Stimulated activated naive B cell treated with anti-CD40 and anti-IgM and Interleukin-4, amounts not matched to agents 10 μg/mL and 1 μg/mL and 100 μg/mL, for 72 hours (primary cell): ENCODE data around the gene ADH6.
"Not testable (repeated sequence)": the region's sequence is repeated elsewhere in the genome, so short reads cannot be mapped to it uniquely, and the experiment has no call there.

Source experiments
- ATAC-seq, 2 donors: fragments of 150-1000 bp; cut with Tn5 transposase; replicated peaks; 2 replicates each; pipeline ENCODE4 v1.10.0; 2021; ENCODE audit warnings: moderate library complexity in 1 of 2
- DNase-seq: peaks from one replicate; pipeline ENCODE4 v3.0.0; 2021
- H3K27ac Mint-ChIP-seq: one replicate; pipeline ENCODE4 v1.8.0; 2022; ENCODE audit warnings: mild to moderate bottlenecking, mixed read lengths
- H3K27me3 Mint-ChIP-seq, 2 donors: one replicate each; pipeline ENCODE4 v1.8.0; 2022; ENCODE audit warnings: mixed read lengths in 2 of 2
- H3K36me3 Mint-ChIP-seq, 2 donors: one replicate each; pipeline ENCODE4 v1.8.0; 2022; ENCODE audit warnings: mixed read lengths in 2 of 2, mild to moderate bottlenecking in 1 of 2
- H3K4me1 Mint-ChIP-seq, 2 donors: one replicate each; pipeline ENCODE4 v1.8.0; 2022; ENCODE audit warnings: mixed read lengths in 2 of 2, mild to moderate bottlenecking in 1 of 2
- H3K4me3 Mint-ChIP-seq, 2 donors: one replicate each; pipeline ENCODE4 v1.8.0; 2022; ENCODE audit warnings: mild to moderate bottlenecking in 2 of 2, mixed read lengths in 2 of 2, moderate library complexity in 1 of 2
- H3K9me3 Mint-ChIP-seq, 2 donors: one replicate each; pipeline ENCODE4 v1.8.0; 2022; ENCODE audit warnings: mixed read lengths in 2 of 2, mild to moderate bottlenecking in 1 of 2

The ADH6 gene

DNA sequence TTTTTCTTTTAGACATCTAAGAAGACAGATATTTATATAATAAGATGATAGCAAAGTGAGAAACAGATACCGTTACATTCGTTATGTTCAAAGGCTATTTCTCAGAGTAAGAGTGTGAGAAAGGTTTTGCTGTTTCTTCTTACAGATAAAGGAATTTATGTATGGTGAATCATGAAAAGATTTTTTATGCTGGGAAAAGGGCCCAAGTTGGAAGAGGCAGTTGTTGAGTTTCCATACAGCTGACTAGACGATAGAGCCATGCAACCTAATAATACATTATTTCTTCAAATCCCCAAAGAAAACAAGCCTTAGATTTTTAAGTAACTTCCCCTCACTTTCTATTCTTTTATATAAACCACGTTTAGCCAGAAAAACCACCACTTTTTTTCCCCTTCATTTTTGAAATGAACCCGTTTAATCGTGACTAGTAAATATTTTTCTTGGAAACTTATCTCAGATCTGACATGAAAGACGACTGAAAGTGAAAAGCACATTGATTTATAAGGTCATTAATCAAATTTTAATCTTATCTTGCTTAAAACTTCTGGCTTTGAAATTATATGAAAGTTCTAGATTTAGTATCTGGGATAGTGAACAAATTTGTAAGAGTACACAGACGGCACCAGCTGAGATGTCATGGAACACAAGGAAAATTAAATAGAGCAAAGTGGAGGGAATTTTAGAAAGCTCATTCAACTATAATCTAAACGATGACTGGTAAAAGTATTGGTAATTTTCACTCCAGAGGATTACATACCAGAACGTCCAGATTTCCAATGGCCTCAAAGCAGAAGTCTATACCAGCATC lies 10.9 kb downstream of the ADH6 start:
- Mint-ChIP-seq H3K27me3 (no peaks in the 10 kb centered on the region), H3K4me3 (no peak overlapping the region), H3K4me1 (no peaks in the 10 kb centered on the region), H3K9me3 (peaks cover 0 to 2% of the 10 kb centered on the region in 2 donors), H3K27ac (no peak overlapping the region), H3K36me3 (no peaks in the 10 kb centered on the region)
- DNase-seq = no peak
- ATAC-seq = no peak

DNA sequence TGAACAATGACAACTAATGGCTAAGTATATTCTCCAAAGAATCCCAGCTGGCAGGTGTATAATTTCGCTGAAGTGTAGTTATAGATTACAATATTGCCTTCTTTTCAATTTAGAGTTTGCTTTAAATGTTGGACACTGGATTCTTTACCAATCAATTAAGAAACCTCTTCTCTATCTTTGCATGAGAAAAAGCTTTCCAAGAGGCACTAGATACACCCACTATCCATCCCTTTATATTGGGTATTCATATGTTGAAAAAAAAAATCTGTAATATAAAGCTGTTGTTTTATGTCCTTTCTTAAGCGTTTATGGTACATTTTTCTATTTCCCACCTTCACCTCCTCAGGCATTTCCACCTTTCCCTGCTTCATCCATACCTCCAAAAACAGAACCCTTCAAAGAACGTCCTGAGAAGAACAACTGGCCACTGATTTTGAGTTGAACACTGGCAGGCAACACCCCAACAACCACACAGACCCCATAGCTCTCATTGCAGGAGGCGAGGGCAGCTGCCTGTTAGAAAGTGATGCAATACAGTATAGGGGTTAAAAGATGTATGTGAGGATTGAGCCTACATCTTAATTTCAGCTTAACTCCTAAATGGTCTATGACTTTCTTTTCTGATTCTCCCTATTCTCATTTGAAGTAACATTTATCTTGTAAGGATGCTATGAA lies 11.8 kb downstream of the ADH6 start:
- DNase-seq (no peak), ATAC-seq (no peak)
- no peaks in the 10 kb centered on the region for H3K36me3 Mint-ChIP-seq
- no peaks in the 10 kb centered on the region for H3K4me1 Mint-ChIP-seq
- H3K4me3 Mint-ChIP-seq = no peak overlapping the region
- H3K27me3 Mint-ChIP-seq = no peaks in the 10 kb centered on the region
- H3K9me3 Mint-ChIP-seq = peaks cover 0 to 2% of the 10 kb centered on the region in 2 donors
- H3K27ac Mint-ChIP-seq = no peak overlapping the region

DNA sequence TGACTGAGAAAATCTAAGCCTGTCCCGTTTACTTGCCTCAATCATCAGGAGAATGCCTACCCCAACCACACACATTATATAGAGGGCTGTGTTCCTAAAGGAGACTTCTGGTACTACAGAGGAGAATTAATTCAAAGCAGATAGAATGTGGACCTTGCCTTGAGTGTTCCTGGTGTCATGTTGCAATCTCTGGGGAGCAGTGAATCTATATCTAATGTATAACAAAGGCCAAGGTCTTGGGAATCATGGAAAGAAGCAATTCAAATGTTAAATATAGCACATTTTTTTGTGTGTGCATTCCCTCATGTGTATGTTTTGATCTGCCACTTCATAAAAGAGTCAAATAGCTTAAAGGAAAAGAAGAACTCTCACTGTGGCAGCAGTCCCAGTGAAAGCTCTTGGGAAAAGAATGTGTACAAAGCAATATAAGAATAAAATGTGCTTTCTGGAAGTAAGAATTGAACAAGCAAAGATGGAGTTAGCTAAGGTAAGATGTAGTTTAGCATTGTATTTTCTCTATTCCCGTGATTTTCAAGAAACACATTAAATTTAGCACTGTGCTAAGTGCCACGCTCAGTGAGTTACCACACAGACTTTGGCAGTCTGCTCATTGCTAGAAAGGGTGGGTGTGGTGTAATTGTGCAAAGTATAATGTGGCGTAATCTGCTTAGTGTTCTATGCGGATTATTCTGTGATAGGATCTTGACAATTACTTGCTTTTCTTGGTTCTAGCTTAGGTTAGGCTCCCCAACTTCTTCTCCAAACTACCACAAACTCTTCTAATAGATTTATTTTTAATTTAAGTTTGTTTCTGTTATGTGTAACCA lies 13.7 kb downstream of the ADH6 start:
- no peaks in the 10 kb centered on the region for H3K4me1 Mint-ChIP-seq
- no peaks in the 10 kb centered on the region for H3K9me3 Mint-ChIP-seq
- no peak overlapping the region for H3K4me3 Mint-ChIP-seq
- ATAC-seq = no peak
- no peaks in the 10 kb centered on the region for H3K36me3 Mint-ChIP-seq
- DNase-seq = no peak
- no peak overlapping the region for H3K27ac Mint-ChIP-seq
- H3K27me3 Mint-ChIP-seq = no peaks in the 10 kb centered on the region

- no peak for DNase-seq
- Mint-ChIP-seq H3K36me3 (no peaks in the 10 kb centered on the region), H3K9me3 (peaks cover 0 to 2% of the 10 kb centered on the region in 2 donors), H3K4me1 (no peaks in the 10 kb centered on the region), H3K4me3 (no peak overlapping the region), H3K27me3 (no peaks in the 10 kb centered on the region), H3K27ac (no peak overlapping the region)
- no peak for ATAC-seq
These were observed 16.5 kb downstream of the ADH6 start for GRCh38 chr4:99202536-99202935.

DNA sequence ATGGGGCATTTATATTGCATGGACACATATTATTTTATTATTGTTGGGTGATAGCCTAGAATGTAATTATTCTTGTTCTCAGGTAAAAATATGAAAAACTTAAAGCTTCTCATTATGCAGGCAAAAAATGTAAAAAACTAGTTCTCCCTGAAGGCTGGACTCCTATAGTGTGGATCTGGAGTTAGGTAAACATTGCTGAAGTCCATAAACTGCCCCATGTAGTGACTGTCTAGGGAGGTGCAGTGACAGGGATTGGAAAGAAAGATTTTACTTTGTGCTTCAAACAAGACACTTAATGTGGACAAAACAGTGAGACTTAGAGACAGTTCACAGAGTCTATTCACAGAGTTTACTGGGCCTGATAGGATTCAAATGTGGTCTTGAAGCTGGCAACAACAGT lies 17.0 kb downstream of the ADH6 start:
- no peaks in the 10 kb centered on the region for H3K36me3 Mint-ChIP-seq
- no peaks in the 10 kb centered on the region for H3K4me1 Mint-ChIP-seq
- no peak for ATAC-seq
- no peak for DNase-seq
- H3K27me3 Mint-ChIP-seq = no peaks in the 10 kb centered on the region
- no peak overlapping the region for H3K27ac Mint-ChIP-seq
- H3K4me3 Mint-ChIP-seq = no peak overlapping the region
- H3K9me3 Mint-ChIP-seq = peaks cover 0 to 2% of the 10 kb centered on the region in 2 donors

GRCh38 chr4:99201690-99202089 lies 17.4 kb downstream of the ADH6 start:
- peaks cover 0 to 2% of the 10 kb centered on the region in 2 donors for H3K9me3 Mint-ChIP-seq
- no peak overlapping the region for H3K4me3 Mint-ChIP-seq
- ATAC-seq = no peak
- H3K27me3 Mint-ChIP-seq = no peaks in the 10 kb centered on the region
- H3K27ac Mint-ChIP-seq = no peak overlapping the region
- H3K4me1 Mint-ChIP-seq = no peaks in the 10 kb centered on the region
- DNase-seq = no peak
- H3K36me3 Mint-ChIP-seq = no peaks in the 10 kb centered on the region

DNA sequence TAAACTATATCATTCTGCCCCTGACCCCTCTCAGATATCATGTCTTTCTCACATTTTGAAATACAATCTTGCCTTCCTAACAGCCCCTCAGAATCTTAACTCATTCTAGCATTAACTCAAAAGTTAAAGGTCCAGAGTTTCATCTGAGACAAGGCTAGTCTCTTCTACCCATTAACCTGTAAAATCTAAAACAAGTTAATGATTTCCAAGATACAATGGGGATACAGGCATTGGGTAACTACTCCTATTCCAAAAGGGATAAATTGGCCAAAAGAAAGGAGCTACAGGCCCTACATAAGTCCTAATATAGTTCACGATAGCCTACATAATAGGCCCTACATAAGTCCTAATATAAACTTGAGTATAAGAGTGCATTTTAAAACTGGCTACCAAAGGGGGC lies 18.9 kb downstream of the ADH6 start:
- Mint-ChIP-seq H3K27me3 (no peaks in the 10 kb centered on the region), H3K4me1 (no peaks in the 10 kb centered on the region), H3K9me3 (peaks cover 0 to 2% of the 10 kb centered on the region in 2 donors), H3K4me3 (no peak overlapping the region), H3K27ac (no peak overlapping the region), H3K36me3 (no peaks in the 10 kb centered on the region)
- DNase-seq (no peak), ATAC-seq (no peak)

- no peak for ATAC-seq
- peaks cover 5 to 16% of the 10 kb centered on the region in 2 donors for H3K36me3 Mint-ChIP-seq
- H3K27me3 Mint-ChIP-seq = no peaks in the 10 kb centered on the region
- H3K4me1 Mint-ChIP-seq = no peaks in the 10 kb centered on the region
- DNase-seq = no peak
- peaks cover 16 to 24% of the 10 kb centered on the region in 2 donors for H3K9me3 Mint-ChIP-seq
- no peak overlapping the region for H3K4me3 Mint-ChIP-seq
- no peak overlapping the region for H3K27ac Mint-ChIP-seq
These were observed 28.7 kb downstream of the ADH6 start for GRCh38 chr4:99190336-99190735.

GRCh38 chr4:99189900-99190299 lies 29.1 kb downstream of the ADH6 start:
- H3K4me1 Mint-ChIP-seq, DNase-seq, H3K4me3 Mint-ChIP-seq, ATAC-seq, H3K27ac Mint-ChIP-seq, H3K27me3 Mint-ChIP-seq: not testable (repeated sequence)
- peaks cover 7 to 19% of the 10 kb centered on the region in 2 donors for H3K36me3 Mint-ChIP-seq
- H3K9me3 Mint-ChIP-seq = peaks cover 19 to 27% of the 10 kb centered on the region in 2 donors

GRCh38 chr4:99186029-99186428 lies 33.0 kb downstream of the ADH6 start:
- Mint-ChIP-seq H3K4me1 (no peaks in the 10 kb centered on the region), H3K27me3 (no peaks in the 10 kb centered on the region), H3K27ac (no peak overlapping the region), H3K36me3 (peaks cover 7 to 22% of the 10 kb centered on the region in 2 donors), H3K4me3 (no peak overlapping the region), H3K9me3 (peaks cover 15 to 26% of the 10 kb centered on the region in 2 donors)
- DNase-seq (no peak), ATAC-seq (no peak)

- no peak overlapping the region for H3K27ac Mint-ChIP-seq
- H3K9me3 Mint-ChIP-seq = peaks cover 12 to 23% of the 10 kb centered on the region in 2 donors
- no peaks in the 10 kb centered on the region for H3K27me3 Mint-ChIP-seq
- ATAC-seq (no peak), DNase-seq (no peak)
- H3K36me3 Mint-ChIP-seq = peaks cover 4 to 18% of the 10 kb centered on the region in 2 donors
- no peaks in the 10 kb centered on the region for H3K4me1 Mint-ChIP-seq
- no peak overlapping the region for H3K4me3 Mint-ChIP-seq
These were observed 33.5 kb downstream of the ADH6 start for GRCh38 chr4:99185581-99185980.

DNA sequence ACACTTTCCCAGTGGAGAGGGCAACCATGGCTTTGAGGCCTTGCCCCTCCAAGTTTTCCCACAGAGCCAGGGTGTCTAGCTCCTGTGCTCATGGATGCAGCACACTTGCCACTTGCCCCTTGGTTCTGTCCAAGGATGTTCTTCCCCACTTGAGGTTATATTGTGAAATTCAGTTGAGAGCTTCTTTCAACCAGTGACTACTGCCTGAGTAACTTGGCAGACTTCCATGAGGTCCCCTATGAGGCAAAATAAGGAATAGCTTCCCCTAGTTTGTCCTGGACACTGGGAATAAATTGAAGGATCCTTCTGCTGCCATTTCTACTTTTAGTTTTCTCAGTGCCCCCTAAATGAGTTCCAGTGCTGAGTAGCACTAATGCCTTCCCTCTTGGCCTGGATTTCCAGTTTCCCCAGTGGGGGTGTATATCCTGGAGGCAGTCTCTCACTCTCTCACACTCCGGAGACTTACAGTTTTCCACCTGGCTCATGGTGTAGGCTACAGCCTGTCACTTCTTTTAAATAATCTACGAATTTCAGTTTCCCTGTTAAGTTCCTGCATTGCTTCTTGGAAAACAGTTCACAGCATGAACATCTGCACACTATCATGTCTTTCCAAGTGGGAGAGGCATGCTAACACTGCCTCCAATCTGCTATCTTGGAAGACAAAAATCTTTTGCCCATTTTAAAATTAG lies 38.5 kb downstream of the ADH6 start:
- DNase-seq (no peak), ATAC-seq (no peak)
- H3K9me3 Mint-ChIP-seq = peaks cover 13 to 15% of the 10 kb centered on the region in 2 donors
- H3K36me3 Mint-ChIP-seq = peaks cover 16 to 17% of the 10 kb centered on the region in 2 donors
- H3K4me1 Mint-ChIP-seq = no peaks in the 10 kb centered on the region
- H3K27me3 Mint-ChIP-seq = no peaks in the 10 kb centered on the region
- H3K4me3 Mint-ChIP-seq = no peak overlapping the region
- H3K27ac Mint-ChIP-seq = no peak overlapping the region

GRCh38 chr4:99179626-99180025 lies 39.4 kb downstream of the ADH6 start:
- no peak for DNase-seq
- ATAC-seq = no peak
- Mint-ChIP-seq H3K27ac (no peak overlapping the region), H3K4me1 (no peaks in the 10 kb centered on the region), H3K27me3 (no peaks in the 10 kb centered on the region), H3K36me3 (peaks cover 12 to 16% of the 10 kb centered on the region in 2 donors), H3K4me3 (no peak overlapping the region), H3K9me3 (peaks cover 11 to 13% of the 10 kb centered on the region in 2 donors)

DNA sequence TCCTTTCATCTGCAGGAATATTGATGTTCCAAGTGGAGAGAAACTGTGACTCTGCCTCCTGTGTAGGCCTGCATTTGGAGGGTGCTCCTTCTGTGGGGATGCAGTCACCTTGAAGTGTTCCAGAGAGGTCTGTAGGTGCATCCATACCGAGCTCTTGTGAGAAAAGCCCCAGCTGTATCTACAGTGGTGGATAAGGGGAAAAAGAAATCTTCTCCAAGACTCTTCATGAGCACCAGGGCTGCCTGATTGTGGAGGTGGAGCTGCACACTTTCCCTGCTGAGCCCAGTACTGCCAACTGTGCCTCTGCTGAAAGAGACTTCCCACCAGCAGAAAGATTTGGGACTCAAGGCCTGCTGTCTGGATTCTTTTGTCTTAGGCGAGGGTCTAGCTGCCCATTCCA lies 39.9 kb downstream of the ADH6 start:
- ATAC-seq = no peak
- Mint-ChIP-seq H3K4me3 (no peak overlapping the region), H3K36me3 (peaks cover 12 to 16% of the 10 kb centered on the region in 2 donors), H3K27ac (no peak overlapping the region), H3K9me3 (peaks cover 11 to 12% of the 10 kb centered on the region in 2 donors), H3K4me1 (no peaks in the 10 kb centered on the region), H3K27me3 (no peaks in the 10 kb centered on the region)
- no peak for DNase-seq
